ENCODE results near the gene WDR43. TPM values are rescaled to one million over a fixed set of nuclear protein-coding genes. Genes with fewer than 3 reads are reported as not detected.

The WDR43 gene
- total and polyA plus RNA-seq, 3 donors from 2014 or later, result 52.0 to 58.2 (median 52.7) TPM

GRCh38 chr2:28906376-28906775, 11.9 kb downstream of the WDR43 start:
- 96 to 97% methylated on average over 4 of the region's 4 CpGs for WGBS, 2 donors
- Histone ChIP-seq H3K4me3 (no peak overlapping the region), H3K27ac (no peak overlapping the region), H3K9me3 (no peaks in the 10 kb centered on the region), H3K27me3 (no peaks in the 10 kb centered on the region), H3K36me3 (ENCODE audit: low read depth, missing control alignments) (no peaks in the 10 kb centered on the region), H3K4me1 (no peaks in the 10 kb centered on the region)
- no peak for DNase-seq
- TF ChIP-seq CTCF (IDR thresholded peaks at IDR 0.05) (no peak), POLR2A (IDR thresholded peaks at IDR 0.05) (no peak)
- intact Hi-C loops (cut with DNase I; ENCODE audit: low total_unique reads), result no loop called here

- intact Hi-C loops (cut with DNase I; ENCODE audit: low total_unique reads), result no loop called here
- Histone ChIP-seq H3K4me1 (no peaks in the 10 kb centered on the region), H3K27me3 (no peaks in the 10 kb centered on the region), H3K27ac (no peak overlapping the region), H3K4me3 (no peak overlapping the region), H3K36me3 (ENCODE audit: low read depth, missing control alignments) (no peaks in the 10 kb centered on the region), H3K9me3 (no peaks in the 10 kb centered on the region)
- TF ChIP-seq CTCF (IDR thresholded peaks at IDR 0.05), result no peak
- no peak for DNase-seq
- 90 to 94% methylated on average over 2 of the region's 2 CpGs for WGBS, 2 donors
These were observed 12.4 kb downstream of the WDR43 start for GRCh38 chr2:28906821-28907220.

- H3K4me1 ChIP-seq, result no peaks in the 10 kb centered on the region
- WGBS, 2 donors, result 0 to 14% methylated on average over 1 of the region's 1 CpG
- H3K9me3 ChIP-seq, result no peaks in the 10 kb centered on the region
- H3K27me3 ChIP-seq, result no peaks in the 10 kb centered on the region
- DNase-seq, result no peak
- intact Hi-C loops (cut with DNase I; ENCODE audit: low total_unique reads), result no loop called here
- H3K27ac ChIP-seq, result no peak overlapping the region
- H3K36me3 ChIP-seq (ENCODE audit: low read depth, missing control alignments), result no peaks in the 10 kb centered on the region
- TF ChIP-seq CTCF (IDR thresholded peaks at IDR 0.05) (no peak), POLR2A (IDR thresholded peaks at IDR 0.05) (no peak)
- H3K4me3 ChIP-seq, result no peak overlapping the region
These were observed 13.7 kb downstream of the WDR43 start for GRCh38 chr2:28908172-28908571.

GRCh38 chr2:28909655-28910353, 15.3 kb downstream of the WDR43 start:
- TF ChIP-seq CTCF (IDR thresholded peaks at IDR 0.05) (no peak), POLR2A (IDR thresholded peaks at IDR 0.05) (no peak)
- 91 to 97% methylated on average over 6 of the region's 6 CpGs for WGBS, 2 donors
- no peak for DNase-seq
- Histone ChIP-seq H3K9me3 (no peaks in the 10 kb centered on the region), H3K36me3 (ENCODE audit: low read depth, missing control alignments) (no peaks in the 10 kb centered on the region), H3K27me3 (no peaks in the 10 kb centered on the region), H3K4me1 (no peaks in the 10 kb centered on the region), H3K4me3 (no peak overlapping the region), H3K27ac (no peak overlapping the region)
- intact Hi-C loops (cut with DNase I; ENCODE audit: low total_unique reads), result no loop called here

- no peak overlapping the region for H3K27ac ChIP-seq
- TF ChIP-seq POLR2A (IDR thresholded peaks at IDR 0.05), result no peak
- TF ChIP-seq CTCF (IDR thresholded peaks at IDR 0.05), result no peak
- WGBS, 2 donors, result 85 to 92% methylated on average over 1 of the region's 1 CpG
- intact Hi-C loops (cut with DNase I; ENCODE audit: low total_unique reads), result no loop called here
- H3K36me3 ChIP-seq (ENCODE audit: low read depth, missing control alignments), result no peaks in the 10 kb centered on the region
- H3K27me3 ChIP-seq, result no peaks in the 10 kb centered on the region
- no peak for DNase-seq
- H3K4me1 ChIP-seq, result no peaks in the 10 kb centered on the region
- no peaks in the 10 kb centered on the region for H3K9me3 ChIP-seq
- H3K4me3 ChIP-seq, result no peak overlapping the region
These were observed 21.5 kb downstream of the WDR43 start for GRCh38 chr2:28915939-28916338.
